Smooth muscle cell (in vitro differentiated cells): ENCODE data around the gene ATP8A2. TPM values are rescaled to one million over a fixed set of nuclear protein-coding genes. Genes with fewer than 3 reads are reported as not detected.

Source experiments
- DNase-seq: peaks from one replicate; lab custom pipeline; 2025; ENCODE audit not compliant: unreplicated experiment; lab: John Stamatoyannopoulos, UW
- H2AFZ ChIP-seq: fragments of 200-600 bp; sonication (generic); 2 replicates; pipeline ENCODE4 v1.6.0; 2016; ENCODE audit warnings: antibody characterized with exemption, low read depth, mild to moderate bottlenecking
- H3F3A ChIP-seq: fragments of 200-600 bp; sonication (generic); 2 replicates; pipeline ENCODE4 v1.6.0; 2017; ENCODE audit warnings: antibody characterized with exemption, low read depth
- H3K27ac ChIP-seq: fragments of 200-600 bp; sonication (generic); 2 replicates; pipeline ENCODE4 v1.5.1; 2016; ENCODE audit warnings: low read depth, mild to moderate bottlenecking
- H3K27me3 ChIP-seq: fragments of 200-600 bp; sonication (generic); 2 replicates; pipeline ENCODE4 v1.6.1; 2016; ENCODE audit warnings: low read depth, mild to moderate bottlenecking
- H3K36me3 ChIP-seq: fragments of 200-600 bp; sonication (generic); 2 replicates; pipeline ENCODE4 v1.5.1; 2016; ENCODE audit warnings: low read depth
- H3K4me1 ChIP-seq: fragments of 200-600 bp; sonication (generic); 2 replicates; pipeline ENCODE4 v1.5.1; 2016; ENCODE audit warnings: low read depth
- H3K4me2 ChIP-seq: fragments of 200-600 bp; sonication (generic); 2 replicates; pipeline ENCODE4 v1.6.0; 2016; ENCODE audit warnings: mild to moderate bottlenecking
- H3K4me3 ChIP-seq: fragments of 200-600 bp; sonication (generic); 2 replicates; pipeline ENCODE4 v1.5.1; 2016; ENCODE audit warnings: mild to moderate bottlenecking
- H3K79me2 ChIP-seq: fragments of 200-600 bp; sonication (generic); 2 replicates; pipeline ENCODE4 v1.6.0; 2016; ENCODE audit warnings: low read depth, mild to moderate bottlenecking
- H3K9ac ChIP-seq: fragments of 200-600 bp; sonication (generic); 2 replicates; pipeline ENCODE4 v1.6.0; 2016; ENCODE audit warnings: low read depth
- H3K9me3 ChIP-seq: fragments of 200-600 bp; sonication (generic); replicated peaks from 2 replicates; pipeline ENCODE4 v1.5.1; 2016; ENCODE audit warnings: low read depth
- H4K20me1 ChIP-seq: fragments of 200-600 bp; sonication (generic); 2 replicates; pipeline ENCODE4 v1.6.0; 2016; ENCODE audit warnings: low read depth
- CTCF ChIP-seq: fragments of 200-600 bp; sonication (generic); IDR thresholded peaks from 2 replicates; pipeline ENCODE4 v1.5.1; 2017; ENCODE audit warnings: borderline replicate concordance, mild to moderate bottlenecking, antibody characterized with exemption; ENCODE audit not compliant: insufficient read depth, poor library complexity, severe bottlenecking
- WGBS: methylation state at CpG from one replicate; pipeline ENCODE4 v1.1.7; 2016; ENCODE audit warnings: low lambda C conversion rate; 5-methylcytosine and 5-hydroxymethylcytosine counted together
- polyA plus RNA-seq: library from polyadenylated mRNA; unstranded; fragments of >200 nt; fragmentation: Nextera tagmentation; extraction: Ambion mirVana; gene quantifications from 2 replicates; pipeline ENCODE4 v1.2.1, GENCODE V29; 2016
- total RNA-seq: library from RNA; depleted of rRNA; stranded (reverse); fragments of >200 nt; gene quantifications from 2 replicates; pipeline ENCODE4 v1.2.3, GENCODE V29; 2014

ATP8A2 gene
- total and polyA plus RNA-seq, 2 experiments from 2014 or later = under 0.01 to 0.06 TPM

GRCh38 chr13:25920277-25920676 lies 548.5 kb downstream of the ATP8A2 start:
- Histone ChIP-seq H3K4me3 (no peak overlapping the region), H3F3A (peaks cover 6% of the 10 kb centered on the region), H2AFZ (no peak overlapping the region), H3K79me2 (no peaks in the 10 kb centered on the region), H3K36me3 (no peaks in the 10 kb centered on the region), H3K9ac (no peak overlapping the region), H3K27me3 (peaks cover 23% of the 10 kb centered on the region), H3K27ac (no peak overlapping the region), H4K20me1 (no peaks in the 10 kb centered on the region), H3K4me1 (peaks cover 8% of the 10 kb centered on the region), H3K9me3 (no peaks in the 10 kb centered on the region), H3K4me2 (no peak overlapping the region)
- no peak for TF ChIP-seq CTCF
- no peak for DNase-seq
- WGBS = 89% methylated on average over 4 of the region's 4 CpGs

DNA sequence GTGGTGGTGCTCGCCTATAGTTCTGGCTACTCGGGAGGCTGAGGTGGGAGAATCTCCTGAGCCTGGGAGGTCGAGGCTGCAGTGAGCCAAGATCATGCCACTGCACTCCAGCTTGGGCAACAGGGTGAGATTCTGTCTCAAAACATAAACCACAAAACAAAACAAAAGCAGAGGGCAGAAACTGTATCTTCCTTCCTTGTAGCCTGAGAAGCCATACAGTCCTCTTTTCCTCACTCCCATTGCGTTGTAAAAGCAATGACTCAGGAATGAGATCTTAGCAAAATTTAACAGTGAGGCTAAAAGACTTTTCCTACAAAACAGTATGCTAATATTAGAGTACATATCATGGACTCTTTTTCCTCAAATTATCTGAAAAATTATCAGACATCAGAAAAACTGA lies 549.2 kb downstream of the ATP8A2 start:
- no peak overlapping the region for H3K9ac ChIP-seq
- peaks cover 8% of the 10 kb centered on the region for H3K4me1 ChIP-seq
- H3F3A ChIP-seq = peaks cover 6% of the 10 kb centered on the region
- no peaks in the 10 kb centered on the region for H3K79me2 ChIP-seq
- H3K27me3 ChIP-seq = peaks cover 17% of the 10 kb centered on the region
- WGBS = 50% methylated on average over 4 of the region's 4 CpGs
- H3K9me3 ChIP-seq = no peaks in the 10 kb centered on the region
- H3K27ac ChIP-seq = no peak overlapping the region
- H3K4me2 ChIP-seq = no peak overlapping the region
- H4K20me1 ChIP-seq = no peaks in the 10 kb centered on the region
- no peak overlapping the region for H2AFZ ChIP-seq
- DNase-seq = no peak
- no peak for TF ChIP-seq CTCF
- H3K4me3 ChIP-seq = no peak overlapping the region
- H3K36me3 ChIP-seq = no peaks in the 10 kb centered on the region

- no peak overlapping the region for H3K9ac ChIP-seq
- H3K4me2 ChIP-seq = peak overlapping the region; percentile 25
- WGBS = 32% methylated on average over 9 of the region's 9 CpGs
- no peaks in the 10 kb centered on the region for H3K9me3 ChIP-seq
- no peak overlapping the region for H2AFZ ChIP-seq
- no peak for TF ChIP-seq CTCF
- H3K79me2 ChIP-seq = no peaks in the 10 kb centered on the region
- H3K4me3 ChIP-seq = no peak overlapping the region
- no peak for DNase-seq
- no peak overlapping the region for H3K27ac ChIP-seq
- peaks cover 6% of the 10 kb centered on the region for H3F3A ChIP-seq
- no peaks in the 10 kb centered on the region for H4K20me1 ChIP-seq
- no peaks in the 10 kb centered on the region for H3K36me3 ChIP-seq
- peaks cover 4% of the 10 kb centered on the region for H3K27me3 ChIP-seq
- peaks cover 8% of the 10 kb centered on the region for H3K4me1 ChIP-seq
Observed at GRCh38 chr13:25922376-25922775, 550.6 kb downstream of the ATP8A2 start.
